HG03175 (cell line): ENCODE data around the gene NFYB.
"Not testable (repeated sequence)": the region's sequence is repeated elsewhere in the genome, so short reads cannot be mapped to it uniquely, and the experiment has no call there.

Source experiments
- ATAC-seq: cut with Tn5 transposase; IDR thresholded peaks from one replicate; pipeline ENCODE4 v1.9.1; 2021; ENCODE audit warnings: mild to moderate bottlenecking, moderate library complexity; ENCODE audit not compliant: unreplicated experiment

NFYB gene

DNA sequence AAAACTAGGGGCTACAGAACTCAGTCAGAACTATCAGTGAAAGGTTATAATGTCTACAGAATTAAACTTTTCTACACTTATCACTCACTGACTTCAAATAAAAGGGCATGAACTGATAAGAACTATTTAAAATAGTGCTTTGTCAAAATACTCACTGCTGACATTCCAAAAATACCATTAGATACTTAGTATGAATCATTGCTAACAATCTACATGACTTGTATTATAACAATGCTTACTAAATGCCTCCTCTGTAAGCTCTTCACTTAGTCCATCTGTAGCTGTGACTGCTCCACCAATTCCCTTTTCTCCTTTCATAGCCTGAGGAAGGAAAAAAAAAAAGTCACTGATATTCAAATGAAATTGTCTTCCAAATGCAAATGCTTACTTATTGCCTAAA, 17.0 kb downstream of the NFYB start:
- ATAC-seq: no peak

DNA sequence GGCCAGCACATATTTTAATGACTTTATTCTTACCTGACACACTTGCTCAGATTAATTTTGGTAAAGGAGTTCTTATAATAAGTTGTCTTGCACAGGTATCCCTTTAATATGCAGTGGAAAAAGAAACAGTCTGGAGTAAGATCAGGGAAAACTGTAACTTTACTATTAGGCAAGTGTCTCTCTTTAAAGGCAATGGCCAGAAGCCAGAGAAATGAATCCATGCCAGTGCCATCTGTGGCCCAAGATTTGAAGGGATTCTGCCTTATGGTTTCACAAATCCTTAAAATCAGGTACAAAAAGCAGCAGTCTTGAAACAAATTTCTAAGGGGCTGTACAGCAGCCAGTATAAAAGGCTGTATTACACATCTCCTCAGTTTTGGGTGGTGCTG, 22.4 kb downstream of the NFYB start:
- no peak for ATAC-seq

DNA sequence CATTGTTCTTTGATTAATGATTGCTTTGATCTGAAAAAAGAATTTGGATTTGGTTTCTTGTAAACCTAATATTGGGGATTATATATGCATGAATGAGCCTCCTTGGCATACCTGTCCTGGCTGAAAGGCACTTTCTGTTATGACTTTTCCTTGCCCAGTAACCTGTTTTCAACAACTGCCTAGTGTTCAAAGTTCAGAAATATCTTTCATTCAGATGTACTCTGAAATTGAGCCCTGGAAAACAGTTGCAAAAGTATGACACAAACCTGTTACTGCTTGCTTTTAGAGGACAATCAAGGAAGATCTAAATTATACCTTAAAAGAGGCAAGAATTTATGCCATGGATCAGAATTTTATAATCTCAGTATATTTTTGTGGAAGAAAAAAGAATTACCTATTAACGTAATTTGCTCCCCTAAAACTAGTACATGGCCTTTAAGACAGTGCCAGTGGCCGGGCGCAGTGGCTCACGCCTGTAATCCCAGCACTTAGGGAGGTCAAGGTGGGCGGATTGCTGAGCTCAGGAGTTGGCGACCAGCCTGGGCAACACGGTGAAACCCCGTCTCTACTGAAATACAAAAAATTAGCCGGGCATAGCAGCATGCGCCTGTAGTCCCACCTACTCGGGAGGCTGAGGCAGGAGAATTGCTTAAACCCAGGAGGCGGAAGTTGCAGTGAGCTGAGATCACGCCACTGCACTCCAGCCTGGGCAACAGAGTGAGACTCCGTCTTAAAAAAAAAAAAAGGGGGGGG, 23.0 kb downstream of the NFYB start:
- not testable (repeated sequence) for ATAC-seq

DNA sequence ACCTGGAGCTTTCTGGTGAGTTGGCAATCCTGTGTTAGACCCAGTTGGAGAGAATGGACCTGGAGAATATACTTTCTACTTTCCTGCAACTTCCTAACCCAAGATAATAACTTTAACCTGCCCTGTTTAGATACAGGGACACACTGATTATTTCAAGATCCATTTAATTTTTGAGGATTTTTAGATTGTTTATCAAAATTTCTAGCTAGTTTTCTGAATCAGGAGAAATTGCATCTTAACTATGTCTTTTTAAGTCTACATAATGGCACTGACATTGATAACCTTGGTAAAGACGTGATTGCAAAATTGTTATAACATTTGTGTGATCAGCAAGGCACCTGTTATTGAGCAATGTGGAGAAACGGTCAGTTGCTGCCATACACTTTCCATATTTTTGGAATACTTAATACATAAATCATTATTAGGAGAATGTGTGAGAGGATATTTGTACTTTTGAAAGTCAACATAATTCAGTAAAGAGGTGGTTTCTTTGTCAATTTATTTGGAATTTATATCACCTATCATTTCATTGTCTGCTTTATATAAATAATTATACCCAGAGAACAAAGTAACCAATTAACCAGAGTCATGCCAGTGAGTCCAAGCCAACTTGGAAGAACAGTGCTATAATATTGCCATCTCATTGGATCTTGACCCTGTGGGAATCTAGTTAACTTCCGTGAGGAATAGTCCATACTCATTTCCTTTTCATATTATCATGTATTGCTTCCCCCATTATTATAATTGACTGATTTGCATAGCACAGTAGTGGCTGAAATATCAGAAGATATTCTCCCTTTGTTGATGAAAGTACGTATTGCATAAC, 28.4 kb downstream of the NFYB start:
- ATAC-seq: no peak

DNA sequence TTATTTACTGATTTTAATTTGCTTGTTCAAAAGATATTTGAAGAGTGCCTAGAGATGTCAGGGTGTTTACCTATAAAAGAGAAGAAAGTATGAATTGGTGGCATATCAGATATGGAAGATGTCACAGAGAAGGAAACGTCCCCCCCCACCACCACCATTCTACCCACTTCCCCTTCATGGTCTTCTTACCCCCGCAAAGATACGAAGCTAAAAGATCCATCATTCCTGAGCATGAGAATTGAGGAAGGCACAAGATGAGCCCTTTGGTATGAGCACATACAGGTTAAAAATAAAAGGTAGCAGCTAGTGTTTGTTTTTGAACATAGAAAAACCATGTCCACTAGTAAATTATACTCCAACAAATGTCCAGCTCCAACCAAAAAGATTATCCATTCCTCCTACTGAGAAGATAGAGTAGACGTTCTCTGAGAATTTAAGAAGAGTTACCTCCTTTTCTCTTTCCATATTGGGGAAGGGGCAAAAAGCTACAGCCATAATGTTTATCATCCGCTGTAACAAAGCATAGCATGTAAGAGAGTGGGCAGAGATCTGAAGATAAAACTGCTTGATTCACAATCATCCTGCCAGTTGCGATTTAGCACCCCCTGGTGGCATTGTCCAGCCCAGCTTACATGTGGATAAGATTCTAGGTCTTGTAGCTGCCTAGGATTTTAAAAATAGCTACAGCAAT, 29.1 kb downstream of the NFYB start:
- ATAC-seq: no peak

DNA sequence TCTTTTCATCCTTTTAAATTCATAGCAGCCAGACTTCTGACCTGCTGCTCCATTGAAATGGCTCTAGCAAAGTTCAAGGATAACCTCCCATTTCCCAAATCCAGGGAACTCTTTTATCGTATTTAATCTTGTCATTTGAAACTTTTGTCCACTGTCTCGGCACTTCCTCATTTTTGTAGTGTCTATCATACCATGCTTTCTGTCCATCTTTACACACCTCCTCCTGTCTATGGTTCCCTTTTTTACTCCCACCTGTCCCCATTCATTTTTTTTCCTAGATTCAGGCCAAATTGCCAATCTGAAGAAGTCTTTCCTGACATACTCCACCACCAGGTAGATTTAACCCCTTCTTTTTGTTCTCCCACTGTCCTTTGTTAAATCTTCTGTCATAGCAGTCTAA, 31.0 kb downstream of the NFYB start:
- no peak for ATAC-seq

DNA sequence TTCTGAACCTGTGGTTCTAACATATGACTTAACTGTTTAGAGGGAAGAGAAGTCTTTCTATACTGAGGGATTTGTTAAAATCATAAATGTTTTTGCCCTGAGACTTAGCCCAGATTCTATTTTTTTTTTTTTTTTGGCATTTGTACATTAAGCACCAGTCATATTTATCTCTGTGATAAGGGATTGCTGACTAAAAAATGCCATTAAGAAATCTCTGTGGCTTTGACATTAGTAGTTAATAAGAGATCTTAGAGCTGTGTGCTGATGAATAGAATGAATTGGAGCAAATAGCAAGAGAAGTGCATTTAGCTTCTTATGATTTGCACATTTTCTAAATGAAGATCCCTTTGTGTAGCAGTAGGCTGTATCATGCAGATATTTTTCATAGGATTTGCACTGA, 32.5 kb downstream of the NFYB start:
- no peak for ATAC-seq

DNA sequence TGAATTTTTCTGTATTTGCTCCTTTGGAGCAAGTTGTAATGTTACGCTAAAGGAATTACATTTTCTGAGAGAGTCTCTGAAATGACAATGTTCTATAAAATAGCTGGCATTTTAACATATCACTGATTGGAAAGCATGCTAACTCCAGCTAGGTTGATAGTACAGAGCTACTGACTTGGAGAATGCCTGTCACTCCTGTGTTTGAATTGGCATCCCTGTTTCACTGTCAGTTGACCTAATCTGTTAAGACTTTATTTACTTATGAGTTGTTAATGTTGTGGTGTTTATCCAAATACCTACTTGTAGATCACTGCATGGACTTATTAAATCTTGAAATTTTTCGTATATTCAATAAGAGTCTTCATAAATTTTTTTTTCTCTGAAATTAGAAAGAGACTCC, 40.1 kb downstream of the NFYB start:
- no peak for ATAC-seq

DNA sequence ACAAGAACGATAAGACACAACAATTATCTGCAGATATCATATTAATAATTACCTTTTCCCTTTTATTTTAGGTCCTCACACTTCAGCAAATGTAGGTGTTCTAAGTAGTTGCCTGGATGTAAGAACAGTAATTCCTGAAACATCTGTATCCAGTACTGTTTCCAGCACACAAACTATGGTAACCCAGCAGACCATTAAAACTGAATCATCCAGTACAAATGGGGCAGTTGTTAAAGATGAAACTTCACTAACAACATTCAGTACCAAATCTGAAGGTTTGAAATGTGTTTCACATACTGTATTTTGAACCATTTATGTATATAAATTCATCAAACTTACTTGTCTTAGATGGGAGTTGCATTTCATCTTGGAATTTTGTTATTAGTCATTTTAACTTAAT, 42.7 kb downstream of the NFYB start:
- ATAC-seq: no peak

DNA sequence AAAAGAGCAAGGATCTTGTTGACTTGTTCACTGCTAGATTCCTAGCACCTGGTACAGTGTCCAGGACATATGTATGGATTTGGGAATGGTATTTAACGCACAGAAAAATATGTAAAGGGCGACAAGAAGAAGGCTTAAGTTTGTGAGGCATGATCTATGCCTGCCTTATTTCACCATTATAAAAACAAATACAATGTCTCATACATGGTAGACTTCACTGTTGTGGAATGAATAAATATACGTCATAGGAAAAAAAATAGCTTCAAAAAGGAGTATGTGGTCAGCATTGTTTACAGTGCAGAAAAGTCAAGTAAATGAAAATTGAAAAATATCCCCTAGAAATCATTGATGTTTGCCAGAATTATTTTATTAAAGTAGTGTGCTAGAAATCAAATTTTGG, 43.7 kb downstream of the NFYB start:
- ATAC-seq: no peak

DNA sequence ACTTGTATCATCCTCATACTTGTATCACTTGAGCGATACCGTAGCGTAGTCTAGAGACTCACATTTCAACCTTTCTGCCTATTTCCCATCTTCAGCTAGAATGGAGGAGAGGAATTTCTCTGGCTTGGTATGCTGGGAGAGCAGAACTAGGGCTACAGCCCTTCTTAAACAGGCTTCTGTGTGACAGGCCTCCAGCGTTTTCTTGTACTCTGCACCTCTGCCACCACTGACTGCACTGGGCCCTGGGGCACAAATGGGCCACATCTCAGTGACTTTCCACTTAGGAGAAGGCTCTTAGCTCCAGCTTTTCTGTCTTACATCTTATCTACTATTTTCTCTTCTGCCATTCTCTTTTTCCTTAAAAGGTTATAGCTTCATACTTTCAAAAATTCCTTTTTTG, 46.9 kb downstream of the NFYB start:
- no peak for ATAC-seq

DNA sequence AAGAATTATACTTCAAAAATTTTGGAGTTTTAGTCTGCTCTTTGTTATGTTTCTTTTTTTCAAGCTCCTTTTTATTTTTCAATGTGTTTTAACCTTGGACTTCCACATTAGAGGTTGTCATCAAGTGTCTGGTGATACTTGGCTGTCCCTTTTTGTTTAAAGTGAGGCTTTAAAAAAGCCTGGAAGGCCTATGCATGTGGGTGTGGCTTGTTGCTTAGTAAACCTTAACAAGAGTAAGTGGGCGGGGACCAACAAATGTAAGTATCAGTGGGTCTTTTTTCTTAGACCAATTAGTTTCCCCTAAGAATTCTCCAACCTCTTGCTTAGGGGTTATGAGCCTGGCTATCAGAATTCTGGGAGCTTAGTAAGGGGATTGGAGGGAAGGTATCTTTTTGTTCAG, 47.3 kb downstream of the NFYB start:
- no peak for ATAC-seq

DNA sequence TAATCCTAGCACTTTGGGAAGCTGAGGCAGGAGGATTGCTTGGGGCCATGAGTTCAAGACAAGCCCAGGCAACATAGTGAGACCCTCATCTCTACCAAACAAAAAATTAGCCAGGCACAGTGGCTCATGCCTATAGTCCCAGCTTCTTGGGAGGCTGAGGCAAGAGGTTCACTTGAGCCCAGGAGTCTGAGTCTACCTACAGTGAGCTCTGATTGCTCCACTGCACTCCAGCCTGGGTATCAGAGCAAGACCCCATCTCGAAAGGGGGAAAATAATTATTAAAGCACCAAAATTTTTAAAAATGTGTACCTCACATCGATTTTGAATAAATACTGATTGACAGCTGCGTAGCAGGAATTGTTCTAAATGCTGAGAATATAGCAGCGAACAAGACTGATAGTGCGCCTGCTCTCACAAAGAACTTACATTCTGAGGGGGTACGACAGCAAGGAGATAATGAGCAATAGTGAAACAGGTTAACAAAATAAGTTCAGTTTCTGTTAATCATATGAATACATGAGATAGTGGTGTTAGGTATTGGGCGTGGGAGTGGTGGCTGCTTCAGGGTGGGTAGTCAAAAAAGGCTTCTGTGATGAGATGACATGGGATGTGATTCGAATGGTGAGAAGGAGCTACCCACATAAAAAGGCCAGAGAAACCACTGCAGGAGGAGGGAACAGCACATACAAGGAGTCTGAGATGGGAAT, 54.1 kb downstream of the NFYB start:
- ATAC-seq: no peak

DNA sequence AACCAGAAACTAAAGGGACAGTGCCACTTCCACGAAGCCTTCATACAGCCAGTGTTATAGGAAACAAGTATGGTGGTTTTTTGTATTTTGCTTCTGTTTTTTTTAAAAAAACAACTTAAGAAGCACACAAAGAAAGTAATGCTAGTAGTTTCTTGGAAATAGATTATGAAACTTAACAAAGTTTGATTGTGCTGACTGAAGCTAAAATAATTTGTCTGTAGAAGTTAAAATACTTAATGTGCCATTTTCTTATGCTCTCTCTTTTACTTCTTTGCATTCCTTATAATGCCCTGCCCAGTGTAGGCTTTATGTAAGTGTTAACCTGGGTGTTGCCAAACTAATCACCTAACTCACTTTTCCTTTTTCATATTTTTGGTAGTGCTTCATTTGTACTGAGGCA, 57.2 kb downstream of the NFYB start:
- ATAC-seq: no peak

DNA sequence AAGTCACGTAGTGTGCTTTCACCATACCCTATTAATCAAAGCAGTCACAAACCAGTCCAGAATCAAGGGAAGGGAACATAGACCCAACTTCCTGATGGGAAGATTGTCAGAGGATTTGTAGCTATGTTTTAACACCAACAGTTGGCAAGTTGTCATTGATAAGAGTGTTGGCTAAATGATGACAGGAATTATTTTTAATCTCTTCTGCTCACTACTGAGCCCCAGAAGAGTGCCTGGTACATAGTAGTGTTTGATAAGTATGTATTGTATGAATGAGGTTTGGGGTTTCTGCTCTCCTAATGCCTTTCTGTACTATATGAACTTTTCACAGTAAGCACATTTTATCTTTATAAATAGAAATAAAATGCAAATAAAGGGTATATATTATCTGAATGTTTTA, 59.0 kb downstream of the NFYB start:
- no peak for ATAC-seq

DNA sequence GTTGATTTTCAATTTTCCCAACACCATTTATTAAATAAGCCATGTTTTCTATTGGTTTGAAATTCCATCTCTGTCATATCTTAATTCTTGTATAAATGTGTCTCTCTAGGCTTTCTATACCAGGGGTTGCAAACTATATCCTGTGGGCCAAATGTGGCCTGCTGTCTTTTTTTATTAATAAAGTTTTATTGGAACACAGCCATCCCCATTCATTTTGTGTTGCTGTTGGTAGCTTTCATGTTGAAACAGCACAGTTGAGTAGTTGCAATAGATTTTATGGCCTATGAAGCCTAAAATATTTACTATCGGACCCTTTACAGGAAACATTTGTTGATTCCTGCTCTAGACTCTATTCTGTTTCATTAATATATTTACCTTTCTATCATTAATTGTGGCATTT, 64.3 kb downstream of the NFYB start:
- ATAC-seq: no peak

DNA sequence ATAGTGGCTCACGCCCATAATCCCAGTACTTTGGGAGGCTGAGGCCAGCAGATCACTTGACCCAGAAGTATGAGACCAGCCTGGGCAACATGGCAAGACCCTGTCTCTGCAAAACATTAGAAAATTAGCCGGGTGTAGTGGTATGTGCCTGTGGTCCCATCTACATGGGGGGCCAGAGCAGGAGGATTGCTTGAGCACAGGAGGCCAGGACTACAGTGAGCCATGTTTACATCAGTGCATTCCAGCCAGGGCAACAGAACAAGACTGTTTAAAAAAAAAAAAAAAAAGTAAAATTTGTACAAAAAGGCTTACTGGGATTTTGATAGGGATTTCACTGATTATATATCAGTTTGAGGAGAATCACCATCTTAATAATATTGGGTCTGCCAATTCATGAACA, 65.9 kb downstream of the NFYB start:
- ATAC-seq: no peak
